NOMO-1 (cell line): ENCODE measurements around the gene TRIM62.

Source experiments
- DNase-seq, 2 experiments: peaks; one replicate each; lab custom pipeline; 2025; ENCODE audit not compliant: unreplicated experiment in 2 of 2; lab: John Stamatoyannopoulos, UW

The TRIM62 gene

DNA sequence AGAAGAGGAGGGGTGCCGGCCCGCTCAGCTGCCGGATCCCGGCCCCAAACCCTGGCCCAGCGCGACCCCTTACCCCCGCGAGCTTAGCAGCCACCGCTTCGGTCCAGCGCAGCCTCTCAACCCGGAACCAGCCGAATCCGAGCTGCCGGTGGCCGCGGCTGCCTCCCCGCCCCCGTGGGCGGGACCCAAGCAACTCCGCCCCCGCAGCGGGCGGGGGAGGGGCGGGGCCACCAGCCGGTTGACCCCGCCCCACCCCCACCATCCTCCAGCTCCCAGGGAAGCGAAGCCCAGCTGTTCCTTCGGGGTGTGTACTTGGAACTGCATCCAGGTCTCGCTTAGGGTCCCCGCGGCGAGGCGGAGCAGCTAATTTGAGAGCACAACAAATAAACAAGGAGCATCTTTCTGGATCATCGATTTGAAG lies at the start of gene TRIM62:
TSS of gene TRIM62 (minus strand) at position 123 of the 421 bp plus-strand sequence. CDS start 611 bp downstream, outside the sequence.
- peak; percentile 54 to 56 for DNase-seq

GRCh38 chr1:33231166-33231565 lies 49.3 kb upstream of the TRIM62 start:
- DNase-seq = no peak

GRCh38 chr1:33228935-33229487 lies 47.2 kb upstream of the TRIM62 start:
- DNase-seq = no peak

DNA sequence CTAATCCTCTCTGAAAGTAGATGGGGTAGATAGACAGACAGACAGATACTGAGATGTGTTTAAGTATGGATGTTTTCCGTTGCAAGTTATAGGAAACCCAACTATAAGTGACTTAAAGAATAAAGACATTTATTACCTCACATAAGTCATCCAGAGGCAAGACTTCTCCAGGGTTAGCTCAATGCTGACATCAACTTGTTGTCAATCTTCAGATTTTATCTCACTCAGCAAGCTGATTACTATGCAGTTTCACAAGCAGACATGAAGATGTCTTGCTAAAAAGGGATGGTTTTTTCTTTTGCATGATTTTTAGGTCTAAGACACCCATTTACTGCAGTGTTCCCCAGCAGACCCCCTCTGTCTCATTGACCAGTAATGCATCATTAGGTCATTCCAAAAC lies 43.7 kb upstream of the TRIM62 start:
- no peak for DNase-seq

- DNase-seq = no peak
Measured at GRCh38 chr1:33224166-33224707, 42.4 kb upstream of the TRIM62 start.

DNA sequence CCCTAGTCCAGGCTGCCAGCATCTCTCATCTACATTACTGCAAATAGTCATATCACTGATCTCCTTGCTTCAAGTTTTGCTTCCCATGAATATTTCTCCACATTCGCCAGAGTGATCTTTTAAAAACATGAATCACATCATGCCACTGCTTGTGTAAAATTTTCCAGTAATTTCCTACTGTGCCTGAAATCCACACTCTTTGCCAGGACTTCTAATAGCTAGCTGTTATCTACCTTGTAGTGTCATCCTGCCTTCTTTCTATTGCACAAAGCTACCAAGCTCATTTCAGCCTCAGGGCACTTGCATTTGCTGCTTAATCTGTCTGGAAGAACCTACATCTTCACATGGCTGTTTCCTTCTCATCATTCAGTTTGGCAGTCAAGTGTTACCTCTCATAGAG lies 40.5 kb upstream of the TRIM62 start:
- DNase-seq = no peak

DNA sequence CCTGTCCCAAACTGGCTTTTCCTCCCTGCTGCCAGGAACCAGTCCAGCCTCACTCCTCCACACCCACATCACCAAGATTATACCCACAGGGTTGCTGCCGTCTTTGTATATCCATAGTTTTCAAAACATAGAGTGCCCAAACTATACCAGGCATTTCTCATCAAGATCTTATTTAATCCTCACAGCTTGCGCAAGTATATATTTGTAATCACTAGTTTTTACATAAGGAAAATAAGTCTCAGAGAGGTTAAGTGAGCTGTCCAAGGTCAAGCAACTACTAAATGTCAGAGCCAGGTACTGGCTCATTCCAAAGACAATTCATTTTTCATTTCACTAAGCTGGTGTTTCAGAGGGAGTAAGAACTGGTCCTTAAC lies 39.5 kb upstream of the TRIM62 start:
- DNase-seq = no peak

DNA sequence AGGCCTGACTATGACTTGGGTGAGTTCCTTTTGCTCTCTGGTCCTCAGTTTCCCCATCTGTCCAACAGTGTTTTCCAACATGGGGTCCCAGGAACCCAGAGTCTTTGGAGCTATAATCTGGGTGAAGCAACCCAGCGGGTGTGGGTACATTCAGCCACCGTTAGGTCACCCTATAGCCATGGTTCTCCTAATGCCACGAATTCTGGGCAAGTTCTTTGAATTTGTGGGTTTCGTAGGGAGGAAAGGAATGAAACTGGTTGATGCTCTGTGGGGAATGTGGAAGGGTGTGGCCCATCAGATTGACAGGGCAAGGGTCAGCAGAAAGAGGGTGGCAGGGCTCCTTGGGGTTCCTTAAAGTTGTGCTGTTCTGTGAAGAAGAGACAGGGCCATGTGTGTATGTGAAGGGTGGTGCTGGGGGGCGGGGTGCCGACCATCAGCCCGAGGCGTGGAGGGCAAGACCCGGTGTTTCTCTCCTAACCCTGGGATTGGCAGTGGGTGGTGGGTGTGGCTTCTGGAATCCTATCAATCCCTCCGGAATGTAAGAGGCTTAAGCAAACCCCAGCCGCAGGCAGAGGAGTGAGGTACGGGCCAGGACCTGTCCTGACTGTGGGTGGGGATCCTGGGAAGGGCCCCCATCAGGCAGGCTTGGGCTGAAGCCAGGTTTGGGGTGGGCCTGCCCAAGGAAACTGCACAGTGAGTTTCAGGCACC lies 39.0 kb upstream of the TRIM62 start:
- DNase-seq = no peak

GRCh38 chr1:33219886-33220661 lies 38.2 kb upstream of the TRIM62 start:
- no peak for DNase-seq

- DNase-seq = no peak
Measured at GRCh38 chr1:33211972-33212371, 30.1 kb upstream of the TRIM62 start.

GRCh38 chr1:33206340-33206739 lies 24.5 kb upstream of the TRIM62 start:
- DNase-seq = no peak

GRCh38 chr1:33195556-33195955 lies 13.7 kb upstream of the TRIM62 start:
- DNase-seq = no peak

DNA sequence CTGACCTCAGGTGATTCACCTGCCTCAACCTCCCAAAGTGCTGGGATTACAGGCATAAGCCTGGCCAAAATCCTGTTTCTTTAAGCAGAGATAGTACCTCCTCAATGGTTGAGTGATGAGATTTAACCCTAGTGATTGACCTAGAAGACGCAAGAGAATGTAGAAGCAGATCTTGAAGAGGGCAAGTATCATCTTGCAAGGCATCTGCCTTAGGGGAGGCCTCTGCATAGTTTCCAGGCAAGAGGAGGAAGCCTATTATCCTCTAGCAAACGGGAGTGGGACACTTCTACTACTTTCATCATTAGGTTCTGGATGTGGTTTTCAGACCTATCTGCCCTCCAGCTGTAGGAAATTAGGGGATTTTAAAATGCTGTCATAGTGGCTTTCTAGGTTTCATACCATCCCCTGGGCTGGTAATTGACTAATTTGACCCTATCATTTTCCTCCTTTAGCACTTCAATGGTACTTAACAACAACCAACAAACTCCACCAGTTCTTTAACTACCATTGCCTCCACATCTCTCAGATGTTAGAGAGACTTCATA lies 10.0 kb upstream of the TRIM62 start:
- DNase-seq = no peak

- no peak for DNase-seq
Measured at GRCh38 chr1:33190701-33191100, 8.9 kb upstream of the TRIM62 start.

DNA sequence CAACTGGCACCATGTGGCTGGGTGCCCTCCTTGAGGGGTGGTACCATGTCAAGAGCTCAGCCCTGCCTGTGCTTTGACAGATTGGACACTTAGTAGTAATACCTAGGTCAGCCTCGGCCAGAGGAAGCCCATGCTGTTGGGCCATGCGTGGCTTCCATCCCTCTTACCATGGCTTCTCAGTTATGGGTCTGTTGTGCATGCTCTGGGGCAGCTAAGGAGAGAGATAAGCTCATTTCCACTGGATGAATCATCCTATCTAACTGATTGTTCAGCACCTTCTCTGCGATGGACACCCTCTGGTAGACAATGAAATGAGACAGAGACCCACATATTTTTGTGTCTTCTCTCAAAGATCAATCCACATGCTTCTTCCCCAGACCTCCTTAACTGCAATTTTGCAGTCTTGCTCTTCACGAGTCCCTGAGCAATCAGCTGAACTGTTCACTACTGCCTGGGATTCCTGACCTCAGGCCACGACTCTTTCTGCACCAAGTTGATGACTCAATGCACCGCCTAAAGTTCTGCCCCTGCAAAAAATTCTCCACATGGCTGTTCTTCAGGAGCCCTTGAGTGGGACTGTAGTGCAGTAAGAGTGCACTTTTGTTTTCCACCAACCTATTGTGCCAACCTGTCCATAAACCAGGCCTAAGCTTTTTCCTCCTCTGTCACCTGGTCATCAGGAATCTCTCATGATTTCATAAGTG lies 6.9 kb upstream of the TRIM62 start:
- DNase-seq = no peak

DNA sequence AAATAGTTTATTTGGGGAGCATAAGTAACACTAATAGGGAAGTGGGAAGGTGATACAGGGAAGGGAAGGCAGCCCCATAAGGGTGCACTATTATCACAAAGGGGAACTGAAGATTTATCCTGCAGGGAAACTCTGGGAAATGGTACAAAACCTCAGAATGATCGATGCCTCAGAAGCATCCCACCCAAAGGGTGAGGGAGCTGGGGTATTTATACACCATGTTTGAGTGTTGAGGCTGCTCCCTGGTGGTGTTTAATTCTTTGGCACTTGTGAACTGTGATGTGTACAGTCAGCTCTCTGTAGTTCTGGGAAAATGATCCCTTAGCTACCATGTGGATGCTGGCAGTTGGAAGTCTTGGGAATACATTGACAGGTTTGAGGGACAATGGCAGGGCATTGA lies 5.1 kb upstream of the TRIM62 start:
- DNase-seq = no peak

- no peak for DNase-seq
Measured at GRCh38 chr1:33185541-33185940, 3.7 kb upstream of the TRIM62 start.

GRCh38 chr1:33183306-33183705 lies 1.5 kb upstream of the TRIM62 start:
- DNase-seq = no peak

DNA sequence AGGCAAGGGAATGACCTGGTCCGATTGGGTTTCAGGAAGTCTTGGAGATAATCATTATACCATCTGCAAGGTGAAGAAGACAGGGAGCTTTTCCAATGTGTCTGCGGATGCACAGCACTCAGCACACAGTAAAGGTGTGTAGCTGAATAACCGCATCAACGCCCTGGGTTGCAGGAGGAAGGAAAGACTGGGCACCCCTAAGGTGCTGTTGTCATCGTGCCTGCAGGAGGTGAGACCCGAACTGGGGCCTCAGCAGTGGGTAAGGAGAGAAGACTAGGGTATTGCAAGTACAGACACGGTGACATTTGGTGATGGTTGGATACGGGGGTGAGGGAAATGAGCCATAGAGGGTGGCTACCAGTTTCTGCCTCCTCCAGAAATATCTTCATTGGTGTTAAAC lies 1.1 kb upstream of the TRIM62 start:
- DNase-seq = no peak

DNA sequence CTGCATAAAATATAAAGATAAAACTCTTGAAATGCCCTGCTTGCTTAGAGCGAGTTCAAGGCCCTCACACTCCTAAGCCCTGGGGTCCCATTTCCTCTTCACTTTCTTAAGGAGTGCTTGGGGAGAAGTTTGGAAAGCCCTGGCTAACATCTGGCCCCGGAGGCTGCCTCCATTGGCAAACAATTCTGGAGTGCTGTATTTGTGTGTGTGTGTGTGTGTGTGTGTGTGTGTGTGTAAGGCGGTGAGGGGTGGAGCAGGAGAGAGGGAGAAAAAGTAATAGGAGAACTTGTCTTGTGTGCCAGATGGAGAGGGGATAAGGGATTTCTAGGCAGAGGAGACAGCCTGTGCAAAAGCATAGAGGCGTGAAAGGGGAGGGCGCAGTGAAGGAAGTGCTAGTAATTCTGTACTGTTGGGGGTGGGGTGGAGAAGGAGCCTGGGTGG lies 578 bp upstream of the TRIM62 start:
- no peak for DNase-seq
